Panc1 (cell line): ENCODE data around the gene ZBTB7C. TPM values are rescaled to one million over a fixed set of nuclear protein-coding genes. Genes with fewer than 3 reads are reported as not detected.

Experiments
- ATAC-seq: fragments of 200-7000 bp; cut with Tn5 transposase; 2 replicates; pipeline ENCODE4 v1.9.1; 2020; ENCODE audit warnings: mild to moderate bottlenecking, moderate library complexity
- BruUV-seq: library from RNA; stranded (reverse); fragments of 400-500 nt; replicated peaks from 2 replicates; lab custom pipeline; 2021; lab: Mats Ljungman, UMichigan
- CTCF ChIA-PET: fragments of 300-600 bp; sonication (Branson Sonifier 250); formaldehyde crosslinking; loops from one replicate; lab custom pipeline; 2022; ENCODE audit warnings: antibody characterized with exemption; lab: Charles Lee
- POLR2A ChIA-PET: fragments of 300-600 bp; sonication (Branson Sonifier 250); formaldehyde crosslinking; loops from one replicate; lab custom pipeline; 2022; ENCODE audit warnings: antibody characterized with exemption; lab: Charles Lee
- DNase-seq: peaks from one replicate; pipeline ENCODE4 v3.0.0-alpha.2; 2010; ENCODE audit warnings: low read depth, low spot score
- H3K27ac ChIP-seq: 2 replicates; pipeline ENCODE4 v1.5.1; 2011; ENCODE audit warnings: mild to moderate bottlenecking, low read length, inconsistent platforms
- H3K27me3 ChIP-seq: fragments of 200-500 bp; sonication (Bioruptor generic); 2 replicates; pipeline ENCODE4 v1.6.0; 2014; ENCODE audit warnings: low read length, inconsistent platforms; ENCODE audit not compliant: control insufficient read depth, insufficient read depth
- H3K36me3 ChIP-seq: fragments of 200-500 bp; sonication (Bioruptor generic); 2 replicates; pipeline ENCODE4 v1.5.1; 2014; ENCODE audit warnings: inconsistent platforms, mild to moderate bottlenecking, low read length, moderate library complexity; ENCODE audit not compliant: control insufficient read depth, insufficient read depth
- H3K4me1 ChIP-seq: 2 replicates; pipeline ENCODE4 v1.5.1; 2011; ENCODE audit warnings: inconsistent platforms, mild to moderate bottlenecking, low read length, moderate library complexity; ENCODE audit not compliant: control insufficient read depth, insufficient read depth
- H3K4me3 ChIP-seq, 2 experiments: 2 replicates each; pipeline ENCODE4 v1.5.1; 2011 to 2012; ENCODE audit warnings: low read depth in 2 of 2, low read length in 2 of 2, mild to moderate bottlenecking in 2 of 2, inconsistent platforms in 1 of 2, moderate library complexity in 1 of 2
- H3K9me3 ChIP-seq: fragments of 200-500 bp; sonication (Bioruptor generic); 2 replicates; pipeline ENCODE4 v1.5.1; 2014; ENCODE audit warnings: low read depth, mild to moderate bottlenecking, inconsistent platforms, low read length, moderate library complexity; ENCODE audit not compliant: control insufficient read depth, insufficient read depth
- CTCF ChIP-seq: fragments of 450-650 bp; IDR thresholded peaks from 2 replicates; pipeline ENCODE4 v1.5.1; 2017; ENCODE audit warnings: mild to moderate bottlenecking
- POLR2AphosphoS5 ChIP-seq: IDR thresholded peaks from 2 replicates; pipeline ENCODE4 v1.6.1; 2012; ENCODE audit warnings: mild to moderate bottlenecking, low read depth, low read length, moderate library complexity
- REST ChIP-seq, 2 experiments: IDR thresholded peaks; 2 replicates each; pipeline ENCODE4 v1.6.1; 2011 to 2012; ENCODE audit warnings: low read depth in 2 of 2, control low read depth in 1 of 2, low read length in 1 of 2, mild to moderate bottlenecking in 1 of 2, moderate library complexity in 1 of 2; ENCODE audit not compliant: insufficient read depth in 1 of 2
- SIN3A ChIP-seq: IDR thresholded peaks from 2 replicates; pipeline ENCODE4 v1.6.1; 2012; ENCODE audit warnings: low read depth, mild to moderate bottlenecking, low read length, moderate library complexity, borderline replicate concordance; ENCODE audit not compliant: insufficient read depth
- TCF7L2 ChIP-seq: IDR thresholded peaks from 2 replicates; pipeline ENCODE4 v1.6.1; 2011; ENCODE audit warnings: mild to moderate bottlenecking, low read depth, low read length, inconsistent platforms
- in situ Hi-C: cut with HindIII; loops from 2 replicates; pipeline ENCODE4 v1.10.0; 2016; ENCODE audit warnings: low sequenced_read_pairs, low pct_unique_long_range_greater_than_20kb
- intact Hi-C: fragments of 100-400 bp; cut with micrococcal nuclease; formaldehyde crosslinking; loops from one replicate; pipeline ENCODE4 v1.10.0; 2022; ENCODE audit not compliant: unreplicated experiment
- total RNA-seq: library from RNA; stranded (reverse); gene quantifications from one replicate; pipeline ENCODE4 v1.2.1, GENCODE V29; 2021; ENCODE audit not compliant: unreplicated experiment

ZBTB7C gene
- total RNA-seq, 1 experiment from 2014 or later: 0.03 TPM

GRCh38 chr18:47983055-47983454, 426.1 kb downstream of the ZBTB7C start:
- no TSS peak for BruUV-seq
- Histone ChIP-seq H3K9me3 (no peaks in the 10 kb centered on the region), H3K4me1 (no peaks in the 10 kb centered on the region), H3K36me3 (no peaks in the 10 kb centered on the region), H3K27me3 (no peaks in the 10 kb centered on the region; the same call in 1 of the 2 replicates), H3K27ac (no peak overlapping the region), H3K4me3 (no peak overlapping the region)
- in situ Hi-C loops: no loop called here
- POLR2A ChIA-PET: no interaction called here
- CTCF ChIA-PET: no interaction called here
- ATAC-seq: no peak
- intact Hi-C loops: no loop called here
- no peak for DNase-seq
- TF ChIP-seq TCF7L2 (no peak), SIN3A (no peak), REST (IDR thresholded peaks at IDR 0.05; ENCODE audit: insufficient read depth in 1 of 2, low read depth in 2 of 2, low read length in 1 of 2) (no peak), POLR2AphosphoS5 (no peak), CTCF (no peak)

- ATAC-seq (no peak), DNase-seq (no peak)
- Histone ChIP-seq H3K27me3 (no peaks in the 10 kb centered on the region; the same call in 1 of the 2 replicates), H3K4me3 (no peak overlapping the region), H3K27ac (no peak overlapping the region), H3K36me3 (no peaks in the 10 kb centered on the region), H3K9me3 (no peaks in the 10 kb centered on the region), H3K4me1 (no peaks in the 10 kb centered on the region)
- ChIA-PET CTCF (no interaction called here), POLR2A (no interaction called here)
- TF ChIP-seq TCF7L2: no peak
- no peak for TF ChIP-seq SIN3A
- TF ChIP-seq CTCF: no peak
- TF ChIP-seq REST (IDR thresholded peaks at IDR 0.05; ENCODE audit: insufficient read depth in 1 of 2, low read depth in 2 of 2, low read length in 1 of 2): no peak
- TF ChIP-seq POLR2AphosphoS5: no peak
- intact Hi-C loops (no loop called here), in situ Hi-C loops (no loop called here)
- BruUV-seq: no TSS peak
Measured at GRCh38 chr18:47981830-47982229, 427.4 kb downstream of the ZBTB7C start.
